Measurements from ENCODE around the gene ZWILCH. TPM values are rescaled to one million over a fixed set of nuclear protein-coding genes. Genes with fewer than 3 reads are reported as not detected.
"Not testable (repeated sequence)": the region's sequence is repeated elsewhere in the genome, so short reads cannot be mapped to it uniquely, and the experiment has no call there.

Gene ZWILCH
- total and polyA plus RNA-seq, 2 donors: 5.2 to 21.3 TPM

GRCh38 chr15:66587749-66588148 is 82.6 kb downstream of the ZWILCH start:
- WGBS: 47% methylated on average over 5 of the region's 5 CpGs
- Histone ChIP-seq H3K36me3 (ENCODE audit: insufficient read depth) (no peaks in the 10 kb centered on the region), H3K4me3 (ENCODE audit: low read depth, low read length) (no peak overlapping the region)

DNA sequence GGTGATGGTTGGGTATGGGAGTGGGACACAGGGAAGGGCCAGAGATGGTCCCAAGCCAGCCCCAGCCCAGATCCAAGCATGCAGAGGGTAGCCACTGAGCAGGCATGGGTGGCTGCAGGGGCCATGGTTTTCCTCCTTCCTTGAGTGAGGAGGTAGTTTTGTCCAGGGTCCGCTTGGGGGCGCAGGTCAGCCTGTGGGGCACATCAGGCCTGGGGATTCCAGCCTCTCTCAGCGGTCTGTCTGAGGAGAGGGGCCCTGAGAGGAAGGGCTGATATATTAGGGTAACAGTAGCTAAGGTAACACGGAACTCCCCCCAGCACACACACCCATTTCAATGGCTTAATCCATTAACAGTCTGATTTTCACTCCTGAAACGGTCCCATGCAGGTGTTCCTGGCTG is 83.4 kb downstream of the ZWILCH start:
- no peak overlapping the region for H3K27ac ChIP-seq (ENCODE audit: low read depth)
- no peaks in the 10 kb centered on the region for H3K36me3 ChIP-seq (ENCODE audit: insufficient read depth)
- no peak for DNase-seq (ENCODE audit: extremely low spot score)
- no peaks in the 10 kb centered on the region for H3K4me1 ChIP-seq (ENCODE audit: insufficient read depth)
- WGBS: 64% methylated on average over 5 of the region's 5 CpGs
- no peak overlapping the region for H3K4me3 ChIP-seq (ENCODE audit: low read depth, low read length)

More at GRCh38 chr15:66587749-66588148, 82.6 kb downstream of the ZWILCH start:
- no peak for DNase-seq (ENCODE audit: extremely low spot score)
- Histone ChIP-seq H3K27ac (ENCODE audit: low read depth) (no peak overlapping the region), H3K4me1 (ENCODE audit: insufficient read depth) (no peaks in the 10 kb centered on the region)

DNA sequence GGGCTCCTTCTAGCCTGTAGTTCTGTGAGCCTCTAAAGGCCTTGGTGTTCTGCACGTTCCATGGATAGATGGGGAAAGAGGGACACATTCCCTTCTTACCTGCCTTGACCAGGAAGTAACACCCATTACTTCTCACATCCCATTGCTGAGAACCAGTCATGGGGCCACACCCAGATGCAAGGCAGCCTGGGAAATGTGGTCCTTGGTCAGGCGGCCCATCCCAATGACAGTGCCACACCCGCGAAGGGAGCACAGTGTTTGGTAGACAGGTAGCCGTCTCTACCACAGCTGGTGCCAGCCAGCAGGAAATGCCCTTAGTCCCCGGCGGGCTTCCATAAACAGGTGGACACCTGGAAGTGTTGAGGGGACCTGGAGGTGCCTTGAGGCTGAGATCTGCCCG is 83.8 kb downstream of the ZWILCH start:
- no peak overlapping the region for H3K27ac ChIP-seq (ENCODE audit: low read depth)
- DNase-seq (ENCODE audit: extremely low spot score): no peak
- H3K36me3 ChIP-seq (ENCODE audit: insufficient read depth): no peaks in the 10 kb centered on the region
- 74% methylated on average over 8 of the region's 8 CpGs for WGBS
- H3K4me1 ChIP-seq (ENCODE audit: insufficient read depth): no peaks in the 10 kb centered on the region
- H3K4me3 ChIP-seq (ENCODE audit: low read depth, low read length): no peak overlapping the region

DNA sequence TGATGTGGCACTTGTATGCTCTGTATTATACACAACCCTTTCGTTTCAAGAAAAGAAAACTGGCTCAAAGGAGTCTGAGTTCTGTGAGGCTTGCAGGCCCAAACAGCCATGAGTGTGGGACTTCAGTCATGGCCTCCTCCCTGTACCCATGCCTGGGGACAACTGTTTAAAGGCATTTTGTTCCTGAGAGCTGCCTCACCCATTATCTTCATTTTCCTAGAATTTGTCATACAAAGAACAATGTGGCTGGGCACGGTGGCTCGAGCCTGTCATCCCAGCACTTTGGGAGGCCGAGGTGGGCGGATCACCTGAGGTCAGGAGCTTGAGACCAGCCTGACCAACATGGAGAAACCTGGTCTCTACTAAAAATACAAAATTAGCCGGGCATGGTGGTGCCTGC is 84.3 kb downstream of the ZWILCH start:
- not testable (repeated sequence) for H3K36me3 ChIP-seq (ENCODE audit: insufficient read depth); H3K4me1 ChIP-seq (ENCODE audit: insufficient read depth); DNase-seq (ENCODE audit: extremely low spot score); H3K4me3 ChIP-seq (ENCODE audit: low read depth, low read length); H3K27ac ChIP-seq (ENCODE audit: low read depth)
- WGBS: 88% methylated on average over 6 of the region's 6 CpGs

GRCh38 chr15:66590435-66590834 is 85.3 kb downstream of the ZWILCH start:
- Histone ChIP-seq H3K4me3 (ENCODE audit: low read depth, low read length) (no peak overlapping the region), H3K27ac (ENCODE audit: low read depth) (no peak overlapping the region), H3K36me3 (ENCODE audit: insufficient read depth) (no peaks in the 10 kb centered on the region), H3K4me1 (ENCODE audit: insufficient read depth) (no peaks in the 10 kb centered on the region)
- 84% methylated on average over 2 of the region's 2 CpGs for WGBS
- no peak for DNase-seq (ENCODE audit: extremely low spot score)

DNA sequence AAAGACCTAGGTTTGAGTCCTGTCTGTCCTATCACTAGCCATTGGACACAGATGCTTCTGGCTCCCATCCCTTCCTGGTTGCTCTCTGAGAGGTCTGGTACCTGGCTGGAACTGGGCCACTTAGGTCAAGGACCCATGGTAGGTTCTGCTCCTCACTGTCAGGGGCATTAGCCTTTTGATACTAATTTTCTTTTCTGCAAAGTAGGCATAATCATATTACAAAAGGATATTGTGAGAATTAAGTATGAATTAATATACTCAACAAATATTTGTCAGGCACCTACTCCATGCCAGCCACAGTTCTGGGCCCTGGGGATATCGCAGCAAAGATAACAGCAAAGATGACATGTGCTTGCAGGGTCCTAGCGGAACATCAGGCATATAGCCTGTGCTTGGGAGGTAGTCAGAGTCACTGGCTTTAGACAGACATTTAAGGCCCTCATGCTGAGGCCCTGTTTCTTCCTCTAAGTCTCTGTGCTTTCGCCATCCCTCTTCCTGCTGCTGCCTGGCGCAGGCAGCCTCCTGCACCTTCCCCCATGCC is 86.3 kb downstream of the ZWILCH start:
- no peak overlapping the region for H3K4me3 ChIP-seq (ENCODE audit: low read depth, low read length)
- no peaks in the 10 kb centered on the region for H3K4me1 ChIP-seq (ENCODE audit: insufficient read depth)
- no peaks in the 10 kb centered on the region for H3K36me3 ChIP-seq (ENCODE audit: insufficient read depth)
- 90% methylated on average over 4 of the region's 4 CpGs for WGBS
- no peak overlapping the region for H3K27ac ChIP-seq (ENCODE audit: low read depth)
- DNase-seq (ENCODE audit: extremely low spot score): no peak

DNA sequence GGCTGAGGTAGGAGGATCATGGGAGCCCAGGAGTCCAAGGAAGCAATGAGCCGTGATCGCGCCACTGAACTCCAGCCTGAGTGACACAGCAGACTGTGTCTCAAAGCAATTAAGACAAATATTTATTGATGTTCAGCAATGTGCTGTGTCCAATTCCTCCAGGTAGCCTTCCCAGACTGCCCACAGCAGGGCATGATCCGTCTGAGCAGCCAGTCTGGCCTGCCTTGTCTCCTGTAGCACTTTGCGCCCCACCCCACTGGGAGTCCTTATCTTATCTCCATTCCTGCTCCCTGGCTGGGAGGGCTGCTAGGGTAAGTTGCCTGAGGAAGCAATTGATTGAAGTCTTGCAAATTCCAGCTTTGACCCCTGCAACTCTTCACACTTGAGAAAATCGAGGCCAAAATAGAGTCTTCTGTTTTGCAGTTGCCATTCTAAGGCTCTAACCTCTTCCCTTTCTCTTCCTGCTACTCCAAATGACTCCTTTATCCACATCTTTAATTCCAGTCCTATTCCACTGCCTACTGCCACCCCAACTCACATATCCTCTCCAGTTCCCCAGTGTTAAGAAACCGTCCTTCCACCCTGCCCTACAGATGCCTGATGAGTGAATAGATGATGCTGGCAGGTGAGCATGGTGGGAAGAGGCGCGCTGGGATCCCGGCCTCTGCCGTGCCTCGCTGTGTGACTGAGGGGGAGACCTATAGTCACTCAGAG is 87.5 kb downstream of the ZWILCH start:
- no peaks in the 10 kb centered on the region for H3K4me1 ChIP-seq (ENCODE audit: insufficient read depth)
- no peak for DNase-seq (ENCODE audit: extremely low spot score)
- H3K27ac ChIP-seq (ENCODE audit: low read depth): no peak overlapping the region
- WGBS: 87% methylated on average over 12 of the region's 12 CpGs
- H3K36me3 ChIP-seq (ENCODE audit: insufficient read depth): no peaks in the 10 kb centered on the region
- H3K4me3 ChIP-seq (ENCODE audit: low read depth, low read length): no peak overlapping the region

DNA sequence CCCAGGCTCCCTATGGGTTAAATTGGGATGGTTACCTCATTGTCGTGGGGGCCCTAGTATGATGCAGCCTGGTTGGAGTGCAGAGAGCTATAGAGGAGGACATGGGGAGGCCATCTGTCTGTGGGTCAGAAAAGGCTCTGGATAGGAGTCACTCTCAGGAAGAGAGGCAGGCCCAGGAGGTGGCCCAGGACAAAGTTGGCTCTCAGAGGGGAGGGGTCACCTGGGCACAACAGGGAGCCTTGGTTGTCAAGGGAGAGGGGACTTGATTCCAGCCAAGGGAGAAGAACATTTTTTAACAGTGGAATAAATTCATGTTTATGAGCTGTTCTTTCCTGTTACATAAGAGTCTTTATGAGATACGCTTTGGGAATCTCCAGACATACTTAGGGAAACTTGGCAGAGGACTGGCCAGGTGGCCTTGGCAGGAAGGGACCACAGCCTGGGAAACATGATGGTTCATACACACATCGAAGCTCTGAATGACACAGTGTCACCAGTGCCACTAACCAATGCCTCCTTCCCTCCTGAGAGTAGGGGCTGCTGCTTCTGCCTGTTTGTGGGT is 88.2 kb downstream of the ZWILCH start:
- Histone ChIP-seq H3K27ac (ENCODE audit: low read depth) (no peak overlapping the region), H3K36me3 (ENCODE audit: insufficient read depth) (no peaks in the 10 kb centered on the region), H3K4me1 (ENCODE audit: insufficient read depth) (no peaks in the 10 kb centered on the region), H3K4me3 (ENCODE audit: low read depth, low read length) (no peak overlapping the region)
- DNase-seq (ENCODE audit: extremely low spot score): no peak
- 47% methylated on average over 3 of the region's 3 CpGs for WGBS

DNA sequence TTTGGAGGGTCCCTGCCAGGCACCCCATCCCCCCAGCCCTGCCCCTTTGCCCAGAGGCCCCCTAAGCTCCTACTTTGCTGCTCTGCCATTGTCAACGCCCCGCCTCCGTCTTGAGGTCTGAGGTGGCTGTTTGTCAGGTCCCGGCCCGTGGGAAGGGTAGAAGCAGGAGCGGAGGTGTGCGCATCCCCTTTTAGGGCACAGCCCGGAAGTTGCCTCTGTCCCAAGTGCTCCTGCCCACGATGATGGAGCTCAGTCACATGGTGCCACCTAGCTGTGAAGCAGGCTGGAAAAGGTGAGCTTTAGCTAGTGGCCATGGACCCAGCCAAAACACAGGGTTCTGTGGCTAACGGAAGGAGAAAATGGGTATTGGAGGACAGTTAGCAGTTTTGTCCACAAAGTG is 89.2 kb downstream of the ZWILCH start:
- WGBS: 88% methylated on average over 10 of the region's 10 CpGs
- no peaks in the 10 kb centered on the region for H3K36me3 ChIP-seq (ENCODE audit: insufficient read depth)
- H3K4me3 ChIP-seq (ENCODE audit: low read depth, low read length): no peak overlapping the region
- no peak overlapping the region for H3K27ac ChIP-seq (ENCODE audit: low read depth)
- no peak for DNase-seq (ENCODE audit: extremely low spot score)
- no peaks in the 10 kb centered on the region for H3K4me1 ChIP-seq (ENCODE audit: insufficient read depth)

DNA sequence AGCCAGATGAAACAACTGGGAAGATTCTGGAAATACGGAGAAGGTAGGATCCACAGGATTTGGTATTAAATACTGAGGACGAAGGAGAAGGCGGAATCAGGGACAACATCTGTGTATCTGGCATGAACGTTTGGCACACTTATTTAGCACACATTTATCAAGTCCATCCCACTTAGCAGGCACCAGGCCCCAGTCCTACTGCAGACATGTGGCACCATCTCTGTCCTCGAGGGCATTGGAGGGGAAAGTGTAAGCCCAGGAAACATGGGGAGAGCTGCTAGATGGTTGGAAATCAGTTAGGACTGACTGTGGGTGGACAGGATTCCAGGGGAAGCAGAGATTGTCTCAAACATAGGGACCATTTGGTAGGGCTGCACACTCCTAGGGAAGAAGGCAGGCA is 89.7 kb downstream of the ZWILCH start:
- Histone ChIP-seq H3K4me1 (ENCODE audit: insufficient read depth) (no peaks in the 10 kb centered on the region), H3K27ac (ENCODE audit: low read depth) (no peak overlapping the region), H3K4me3 (ENCODE audit: low read depth, low read length) (no peak overlapping the region), H3K36me3 (ENCODE audit: insufficient read depth) (no peaks in the 10 kb centered on the region)
- no peak for DNase-seq (ENCODE audit: extremely low spot score)
- 78% methylated on average over 5 of the region's 5 CpGs for WGBS

DNA sequence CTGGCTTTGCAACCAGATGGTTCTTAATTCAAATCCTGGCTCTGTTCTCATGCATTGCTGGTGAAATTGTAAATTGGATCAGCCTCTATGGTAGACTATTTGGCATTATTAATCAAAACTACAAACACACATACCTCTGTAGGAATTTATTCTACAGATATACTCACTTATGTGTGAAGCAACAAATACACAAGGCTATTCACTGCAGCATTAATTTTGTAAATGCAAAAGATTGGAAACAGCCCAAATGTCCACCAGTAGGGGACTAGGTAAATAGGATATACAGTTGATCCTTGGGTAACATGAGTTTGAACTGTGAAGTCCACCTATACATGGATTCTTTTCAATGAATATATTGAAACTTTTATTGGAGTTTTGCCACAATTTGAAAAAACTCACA is 90.2 kb downstream of the ZWILCH start:
- DNase-seq (ENCODE audit: extremely low spot score): no peak
- Histone ChIP-seq H3K4me1 (ENCODE audit: insufficient read depth) (no peaks in the 10 kb centered on the region), H3K36me3 (ENCODE audit: insufficient read depth) (no peaks in the 10 kb centered on the region), H3K4me3 (ENCODE audit: low read depth, low read length) (no peak overlapping the region), H3K27ac (ENCODE audit: low read depth) (no peak overlapping the region)

GRCh38 chr15:66595931-66596545 is 90.9 kb downstream of the ZWILCH start:
- no peaks in the 10 kb centered on the region for H3K36me3 ChIP-seq (ENCODE audit: insufficient read depth)
- DNase-seq (ENCODE audit: extremely low spot score): no peak
- H3K27ac ChIP-seq (ENCODE audit: low read depth): no peak overlapping the region
- WGBS: 73% methylated on average over 8 of the region's 8 CpGs
- H3K4me3 ChIP-seq (ENCODE audit: low read depth, low read length): no peak overlapping the region
- H3K4me1 ChIP-seq (ENCODE audit: insufficient read depth): no peaks in the 10 kb centered on the region

DNA sequence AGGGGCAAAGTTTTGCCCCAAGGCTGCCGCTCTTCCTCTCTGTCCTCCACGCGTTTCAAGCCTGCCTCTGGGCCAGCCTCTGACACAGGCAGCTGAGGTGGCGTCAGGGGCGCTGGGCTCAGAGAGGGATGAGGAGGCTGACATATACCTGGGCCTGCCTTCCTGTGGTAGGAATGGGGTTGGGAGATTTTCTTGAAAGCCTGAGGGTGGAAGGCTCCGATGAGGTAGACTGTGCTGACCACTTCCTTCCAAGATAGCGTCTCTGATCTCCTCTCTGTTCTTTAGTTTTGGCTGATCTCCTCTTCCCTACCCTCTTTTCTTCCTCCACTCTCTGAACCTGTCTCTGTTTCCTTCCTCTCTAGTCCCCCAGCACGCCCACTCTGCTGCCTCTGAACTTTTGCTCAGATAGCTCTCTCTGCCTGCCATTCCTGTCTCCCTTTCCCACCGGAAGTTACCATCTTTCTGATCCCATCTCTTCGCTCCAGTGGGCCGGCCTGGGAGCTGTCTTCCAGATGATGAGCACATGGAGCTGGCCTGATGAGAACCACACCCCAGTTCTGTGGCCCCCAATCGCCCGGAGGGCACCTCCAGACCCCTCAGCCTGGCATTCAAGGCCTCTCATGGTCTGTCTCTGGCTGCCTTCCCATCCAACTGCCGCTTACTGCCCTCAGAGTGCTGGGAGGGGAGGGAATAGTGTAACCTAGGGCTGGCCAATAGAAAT is 93.1 kb downstream of the ZWILCH start:
- Histone ChIP-seq H3K36me3 (ENCODE audit: insufficient read depth) (no peaks in the 10 kb centered on the region), H3K4me1 (ENCODE audit: insufficient read depth) (no peaks in the 10 kb centered on the region), H3K4me3 (ENCODE audit: low read depth, low read length) (no peak overlapping the region), H3K27ac (ENCODE audit: low read depth) (no peak overlapping the region)
- no peak for DNase-seq (ENCODE audit: extremely low spot score)
- WGBS: 85% methylated on average over 14 of the region's 14 CpGs

All from urinary bladder (tissue), 4 donors.